ENCODE measurements around the gene ZBTB44.

DNA sequence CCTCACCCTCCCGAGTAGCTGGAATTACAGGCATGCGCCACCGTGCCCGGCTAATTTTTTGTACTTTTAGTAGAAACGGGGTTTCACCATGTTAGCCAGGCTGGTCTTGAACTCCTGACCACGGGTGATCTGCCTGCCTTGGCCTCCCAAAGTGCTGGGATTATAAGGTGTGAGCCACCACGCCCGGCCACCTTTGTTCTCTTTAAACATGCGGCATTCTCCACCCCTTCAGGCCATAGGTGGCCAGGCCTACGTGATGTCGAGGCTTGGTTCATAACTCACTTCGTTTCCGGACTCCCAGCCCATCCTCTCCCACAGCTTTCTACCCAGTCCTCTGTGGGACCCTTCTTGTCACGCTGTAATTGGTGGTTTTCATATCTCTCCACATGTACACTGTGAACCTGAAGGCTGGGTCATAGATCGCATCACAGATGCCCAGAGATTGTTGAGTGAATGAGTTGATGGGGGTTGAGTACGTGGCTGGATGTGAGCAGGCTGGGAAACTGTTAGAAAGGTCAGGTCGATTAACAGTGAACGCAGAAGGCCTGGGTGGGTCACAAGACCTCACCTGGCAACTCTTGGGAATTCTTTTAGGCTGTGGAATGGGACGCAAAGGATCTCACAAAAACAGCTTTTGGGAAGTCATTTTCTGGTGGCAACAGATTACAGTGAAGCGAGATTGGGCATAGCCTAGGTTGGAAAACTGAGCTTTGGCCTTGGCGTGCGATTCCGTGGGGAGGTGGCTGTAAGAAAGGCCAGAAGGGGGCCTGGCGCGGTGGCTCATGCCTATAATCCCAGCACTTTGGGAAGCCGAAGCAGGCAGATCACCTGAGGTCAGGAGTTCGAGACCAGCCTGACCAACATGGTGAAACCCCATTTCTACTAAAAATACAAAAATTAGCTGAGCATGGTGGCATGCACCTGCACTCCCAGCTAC, 110.7 kb downstream of the ZBTB44 start:
- no peak for TF ChIP-seq ISL1 (CRISPR knock-in tag; IDR thresholded peaks at IDR 0.05)
- no peak for TF ChIP-seq ZNF565 (CRISPR knock-in tag; conservative IDR thresholded peaks at IDR 0.05; ENCODE audit: low read depth)
- TF ChIP-seq, protein P1, sequence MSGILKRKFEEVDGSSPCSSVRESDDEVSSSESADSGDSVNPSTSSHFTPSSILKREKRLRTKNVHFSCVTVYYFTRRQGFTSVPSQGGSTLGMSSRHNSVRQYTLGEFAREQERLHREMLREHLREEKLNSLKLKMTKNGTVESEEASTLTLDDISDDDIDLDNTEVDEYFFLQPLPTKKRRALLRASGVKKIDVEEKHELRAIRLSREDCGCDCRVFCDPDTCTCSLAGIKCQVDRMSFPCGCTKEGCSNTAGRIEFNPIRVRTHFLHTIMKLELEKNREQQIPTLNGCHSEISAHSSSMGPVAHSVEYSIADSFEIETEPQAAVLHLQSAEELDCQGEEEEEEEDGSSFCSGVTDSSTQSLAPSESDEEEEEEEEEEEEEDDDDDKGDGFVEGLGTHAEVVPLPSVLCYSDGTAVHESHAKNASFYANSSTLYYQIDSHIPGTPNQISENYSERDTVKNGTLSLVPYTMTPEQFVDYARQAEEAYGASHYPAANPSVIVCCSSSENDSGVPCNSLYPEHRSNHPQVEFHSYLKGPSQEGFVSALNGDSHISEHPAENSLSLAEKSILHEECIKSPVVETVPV (CRISPR knock-in tag; IDR thresholded peaks at IDR 0.05) = no peak
- TF ChIP-seq PPARA (CRISPR knock-in tag; IDR thresholded peaks at IDR 0.05; ENCODE audit: borderline replicate concordance) = no peak
- TF ChIP-seq RARB (CRISPR knock-in tag; IDR thresholded peaks at IDR 0.05) = no peak
- TF ChIP-seq TCF4 (CRISPR knock-in tag; IDR thresholded peaks at IDR 0.05; ENCODE audit: borderline replicate concordance) = no peak
- TF ChIP-seq, protein P2, sequence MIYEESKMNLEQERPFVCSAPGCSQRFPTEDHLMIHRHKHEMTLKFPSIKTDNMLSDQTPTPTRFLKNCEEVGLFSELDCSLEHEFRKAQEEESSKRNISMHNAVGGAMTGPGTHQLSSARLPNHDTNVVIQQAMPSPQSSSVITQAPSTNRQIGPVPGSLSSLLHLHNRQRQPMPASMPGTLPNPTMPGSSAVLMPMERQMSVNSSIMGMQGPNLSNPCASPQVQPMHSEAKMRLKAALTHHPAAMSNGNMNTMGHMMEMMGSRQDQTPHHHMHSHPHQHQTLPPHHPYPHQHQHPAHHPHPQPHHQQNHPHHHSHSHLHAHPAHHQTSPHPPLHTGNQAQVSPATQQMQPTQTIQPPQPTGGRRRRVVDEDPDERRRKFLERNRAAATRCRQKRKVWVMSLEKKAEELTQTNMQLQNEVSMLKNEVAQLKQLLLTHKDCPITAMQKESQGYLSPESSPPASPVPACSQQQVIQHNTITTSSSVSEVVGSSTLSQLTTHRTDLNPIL (CRISPR knock-in tag; IDR thresholded peaks at IDR 0.05; ENCODE audit: low read depth) = no peak
